ENCODE results near the gene ROM1. TPM values are rescaled to one million over a fixed set of nuclear protein-coding genes. Genes with fewer than 3 reads are reported as not detected.
A peak's percentile ranks its signal among the peaks of the same experiment; 100 is the strongest.
"Not testable (repeated sequence)": the region's sequence is repeated elsewhere in the genome, so short reads cannot be mapped to it uniquely, and the experiment has no call there.

Gene ROM1
- 0.19 TPM for polyA plus RNA-seq

- H3K4me3 Mint-ChIP-seq: peak within 1 kb of the TSS; percentile 95 to 100 (median 96)
- peak within 1 kb of the TSS; percentile 89 to 98 (median 95) for H3K27ac Mint-ChIP-seq
- no peaks in the 10 kb centered on the region for H3K27me3 Mint-ChIP-seq
- H3K4me1 Mint-ChIP-seq: peaks cover 10 to 13% (median 13%) of the 10 kb centered on the region in 3 donors
- peaks cover 2% of the 10 kb centered on the region for H3K36me3 Mint-ChIP-seq
- no peaks in the 10 kb centered on the region for H3K9me3 Mint-ChIP-seq
Measured at GRCh38 chr11:62612366-62613290, at the start of gene ROM1, which contains the start of gene EML3. Gene ROM1, plus strand, starts transcription at chr11:62613257. Its CDS starts 25 bp downstream, at chr11:62613282. Gene EML3, minus strand, starts transcription at chr11:62612775. Its CDS starts 318 bp downstream, at chr11:62612457.

- Mint-ChIP-seq H3K27me3 (no peaks in the 10 kb centered on the region), H3K36me3 (peaks cover 4% of the 10 kb centered on the region), H3K27ac (peak overlapping the region in 1 of 3 donors; percentile 67), H3K4me3 (no peak overlapping the region), H3K9me3 (no peaks in the 10 kb centered on the region), H3K4me1 (peaks cover 13 to 26% (median 24%) of the 10 kb centered on the region in 3 donors)
Measured at GRCh38 chr11:62565100-62565802, 47.8 kb upstream of the ROM1 start.

- Mint-ChIP-seq H3K4me3 (no peak overlapping the region), H3K36me3 (peaks cover 4% of the 10 kb centered on the region), H3K4me1 (peaks cover 12 to 27% (median 24%) of the 10 kb centered on the region in 3 donors), H3K9me3 (no peaks in the 10 kb centered on the region), H3K27ac (peak overlapping the region in 1 of 3 donors; percentile 67), H3K27me3 (no peaks in the 10 kb centered on the region)
Measured at GRCh38 chr11:62566247-62566646, 46.8 kb upstream of the ROM1 start.

GRCh38 chr11:62567018-62567633, 45.9 kb upstream of the ROM1 start:
- peak overlapping the region in 2 of 4 donors; percentile 18 to 67 for H3K4me3 Mint-ChIP-seq
- H3K27ac Mint-ChIP-seq: peak overlapping the region in 2 of 3 donors; percentile 67 to 83
- H3K27me3 Mint-ChIP-seq: no peaks in the 10 kb centered on the region
- no peaks in the 10 kb centered on the region for H3K9me3 Mint-ChIP-seq
- H3K36me3 Mint-ChIP-seq: peaks cover 4% of the 10 kb centered on the region
- peaks cover 13 to 30% (median 26%) of the 10 kb centered on the region in 3 donors for H3K4me1 Mint-ChIP-seq

GRCh38 chr11:62569611-62570010, 43.4 kb upstream of the ROM1 start:
- peak overlapping the region in 1 of 4 donors; percentile 49 for H3K4me3 Mint-ChIP-seq

GRCh38 chr11:62570903-62571302, 42.2 kb upstream of the ROM1 start:
- H3K36me3 Mint-ChIP-seq, H3K9me3 Mint-ChIP-seq, H3K27me3 Mint-ChIP-seq: not testable (repeated sequence)
- Mint-ChIP-seq H3K4me1 (peaks cover 29 to 47% (median 40%) of the 10 kb centered on the region in 3 donors), H3K27ac (peak overlapping the region; percentile 4 to 71 (median 57)), H3K4me3 (peak overlapping the region in 1 of 4 donors; percentile 97)

More at GRCh38 chr11:62569611-62570010, 43.4 kb upstream of the ROM1 start:
- Mint-ChIP-seq H3K9me3 (no peaks in the 10 kb centered on the region), H3K4me1 (peaks cover 23 to 44% (median 42%) of the 10 kb centered on the region in 3 donors), H3K27me3 (no peaks in the 10 kb centered on the region), H3K36me3 (peaks cover 4% of the 10 kb centered on the region), H3K27ac (no peak overlapping the region)

- not testable (repeated sequence) for H3K9me3 Mint-ChIP-seq, H3K27me3 Mint-ChIP-seq, H3K36me3 Mint-ChIP-seq
- peaks cover 26 to 47% (median 36%) of the 10 kb centered on the region in 3 donors for H3K4me1 Mint-ChIP-seq
- peak overlapping the region; percentile 4 to 93 (median 57) for H3K27ac Mint-ChIP-seq
- H3K4me3 Mint-ChIP-seq: peak overlapping the region in 1 of 4 donors; percentile 97
Measured at GRCh38 chr11:62571493-62571892, 41.6 kb upstream of the ROM1 start.

- Mint-ChIP-seq H3K27ac (peak overlapping the region; percentile 87 to 97 (median 96)), H3K9me3 (no peaks in the 10 kb centered on the region), H3K27me3 (no peaks in the 10 kb centered on the region), H3K36me3 (peaks cover 2% of the 10 kb centered on the region), H3K4me3 (peak overlapping the region; percentile 96 to 98 (median 97)), H3K4me1 (peaks cover 27 to 40% (median 36%) of the 10 kb centered on the region in 3 donors)
Measured at GRCh38 chr11:62572431-62572830, 40.6 kb upstream of the ROM1 start.

GRCh38 chr11:62573006-62573591, 40.0 kb upstream of the ROM1 start:
- H3K9me3 Mint-ChIP-seq: no peaks in the 10 kb centered on the region
- peak overlapping the region; percentile 96 to 98 (median 97) for H3K4me3 Mint-ChIP-seq
- H3K27ac Mint-ChIP-seq: peak overlapping the region; percentile 87 to 97 (median 96)
- no peaks in the 10 kb centered on the region for H3K27me3 Mint-ChIP-seq
- H3K4me1 Mint-ChIP-seq: peaks cover 28 to 39% (median 36%) of the 10 kb centered on the region in 3 donors
- peaks cover 2% of the 10 kb centered on the region for H3K36me3 Mint-ChIP-seq

- Mint-ChIP-seq H3K9me3 (no peaks in the 10 kb centered on the region), H3K4me3 (peak within 1 kb of the TSS; percentile 96 to 98 (median 97)), H3K27ac (peak within 1 kb of the TSS; percentile 87 to 97 (median 96)), H3K4me1 (peaks cover 26 to 37% (median 36%) of the 10 kb centered on the region in 3 donors), H3K27me3 (no peaks in the 10 kb centered on the region), H3K36me3 (peaks cover 2% of the 10 kb centered on the region)
Measured at GRCh38 chr11:62573592-62574362, 39.3 kb upstream of the ROM1 start, which contains the start of gene EEF1G. Gene EEF1G, minus strand, starts transcription at chr11:62573891. Its CDS starts 49 bp downstream, at chr11:62573842.

GRCh38 chr11:62574363-62575071, 38.5 kb upstream of the ROM1 start:
- Mint-ChIP-seq H3K4me3 (peak overlapping the region; percentile 96 to 98 (median 97)), H3K9me3 (no peaks in the 10 kb centered on the region), H3K27me3 (no peaks in the 10 kb centered on the region), H3K36me3 (peaks cover under 1% of the 10 kb centered on the region), H3K27ac (peak overlapping the region; percentile 87 to 97 (median 96)), H3K4me1 (peaks cover 26 to 36% (median 36%) of the 10 kb centered on the region in 3 donors)

- H3K27ac Mint-ChIP-seq: peak overlapping the region in 1 of 3 donors; percentile 87
- H3K4me3 Mint-ChIP-seq: peak overlapping the region; percentile 10 to 98 (median 80)
- no peaks in the 10 kb centered on the region for H3K9me3 Mint-ChIP-seq
- H3K27me3 Mint-ChIP-seq: no peaks in the 10 kb centered on the region
- no peaks in the 10 kb centered on the region for H3K36me3 Mint-ChIP-seq
- peaks cover 26 to 36% (median 33%) of the 10 kb centered on the region in 3 donors for H3K4me1 Mint-ChIP-seq
Measured at GRCh38 chr11:62575156-62575555, 37.9 kb upstream of the ROM1 start.

- Mint-ChIP-seq H3K4me1 (peaks cover 25 to 34% (median 29%) of the 10 kb centered on the region in 3 donors), H3K27ac (peak overlapping the region in 2 of 3 donors; percentile 40 to 87), H3K27me3 (no peaks in the 10 kb centered on the region), H3K4me3 (peak overlapping the region; percentile 10 to 87 (median 64)), H3K36me3 (no peaks in the 10 kb centered on the region), H3K9me3 (no peaks in the 10 kb centered on the region)
Measured at GRCh38 chr11:62575837-62576236, 37.2 kb upstream of the ROM1 start.

Measured in IgD-negative memory B cell (primary cell).